Stimulated activated CD8-positive, alpha-beta memory T cell treated with anti-CD3 and anti-CD28 coated beads, Interleukin-12 subunit alpha, Interleukin-12 subunit beta, amount 100 ng/mL, for 24 hours (primary cell): ENCODE measurements around the gene SLC7A4.
"Not testable (repeated sequence)": the region's sequence is repeated elsewhere in the genome, so short reads cannot be mapped to it uniquely, and the experiment has no call there.

Source experiments
- DNase-seq: peaks from one replicate; pipeline ENCODE4 v3.0.0-alpha.2; 2020; ENCODE audit errors: extremely low read depth

SLC7A4 gene

DNA sequence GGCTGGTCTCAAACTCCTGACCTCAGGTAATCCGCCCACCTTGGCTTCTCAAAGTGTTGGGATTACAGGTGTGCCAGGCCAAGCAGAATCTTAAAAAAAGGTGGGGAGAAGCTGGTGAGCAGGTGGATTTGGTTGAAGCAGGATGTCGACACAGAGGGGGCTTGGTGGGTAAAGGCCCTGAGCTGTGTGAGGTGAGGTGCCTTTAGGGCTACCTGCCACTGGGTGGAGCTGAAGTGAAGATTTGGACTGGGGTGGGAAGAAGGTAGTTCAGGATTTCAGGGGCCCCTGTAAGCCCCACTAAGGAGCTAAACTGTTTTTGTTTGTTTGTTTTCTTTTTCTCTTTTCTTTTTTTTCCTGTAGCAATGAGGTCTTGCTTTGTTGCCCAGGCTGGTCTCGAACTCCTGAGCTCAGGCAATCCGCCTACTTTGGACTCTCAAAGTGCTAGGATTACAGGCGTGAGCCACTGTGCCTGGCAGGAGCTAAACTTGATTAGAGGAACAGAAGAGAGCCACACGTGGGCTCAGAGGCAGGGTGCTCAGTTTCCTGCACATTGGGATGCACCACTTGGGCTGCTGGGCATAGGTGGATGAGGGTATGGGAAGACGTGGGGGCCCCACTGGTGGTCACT is 11.4 kb downstream of the SLC7A4 start:
- DNase-seq: no peak

DNA sequence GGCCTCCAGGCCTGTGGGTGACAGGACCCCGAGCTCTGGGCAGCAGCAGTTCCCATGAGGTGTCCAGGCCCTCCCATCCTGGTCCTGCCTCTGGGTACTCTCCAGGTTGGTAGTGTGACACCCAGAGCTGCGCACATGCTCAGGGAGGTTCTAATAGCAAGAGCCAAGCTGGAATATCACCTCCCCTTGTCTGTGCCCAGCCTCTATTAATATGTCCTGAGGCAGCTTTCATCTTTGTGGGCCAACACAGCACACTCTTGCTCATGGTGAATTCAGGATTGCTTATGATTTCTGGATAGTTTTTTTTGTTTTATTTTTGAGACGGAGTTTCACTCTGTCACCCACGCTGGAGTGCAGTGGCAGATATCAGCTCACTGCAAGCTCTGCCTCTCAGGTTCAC is 14.0 kb downstream of the SLC7A4 start:
- DNase-seq: no peak

GRCh38 chr22:21016644-21017420 is 15.5 kb downstream of the SLC7A4 start:
- DNase-seq: no peak

GRCh38 chr22:21015466-21016006 is 16.8 kb downstream of the SLC7A4 start:
- DNase-seq: no peak

DNA sequence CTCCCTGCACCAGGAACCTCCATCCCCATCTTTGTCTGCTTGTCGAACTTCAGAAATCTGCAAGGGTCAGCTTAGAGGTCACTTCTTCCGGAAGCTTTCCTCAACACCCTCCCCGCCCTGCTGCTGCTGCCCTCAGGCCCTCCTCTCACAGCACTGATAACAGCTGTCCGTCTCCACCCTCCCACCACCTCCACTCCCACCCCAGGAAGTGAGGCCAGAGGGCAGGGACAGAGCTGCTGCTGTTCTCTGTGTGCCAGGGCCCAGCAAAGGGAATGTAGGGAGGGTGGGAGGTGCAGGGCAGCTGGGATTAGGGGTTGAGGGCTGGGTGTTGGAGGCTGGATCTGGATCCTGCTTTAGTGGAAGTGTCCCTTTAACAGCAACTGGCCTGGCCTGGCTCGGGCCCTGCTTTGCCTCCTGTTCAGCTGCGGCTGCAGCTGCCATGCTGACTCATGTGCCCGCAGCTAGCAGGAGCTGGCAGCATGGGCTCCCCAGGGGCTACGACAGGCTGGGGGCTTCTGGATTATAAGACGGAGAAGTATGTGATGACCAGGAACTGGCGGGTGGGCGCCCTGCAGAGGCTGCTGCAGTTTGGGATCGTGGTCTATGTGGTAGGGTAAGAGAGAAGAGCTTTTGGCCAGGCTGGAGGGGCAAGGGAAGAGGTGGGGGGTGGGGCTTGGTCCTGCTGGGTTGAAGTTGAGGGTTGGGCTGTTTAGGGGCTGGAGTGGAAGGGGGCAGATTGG is 17.5 kb downstream of the SLC7A4 start, which contains the start of gene P2RX6:
P2RX6 (plus strand) TSS at position 440 of the 740 bp plus-strand sequence; CDS start at position 450, 10 bp downstream.
- DNase-seq: no peak

DNA sequence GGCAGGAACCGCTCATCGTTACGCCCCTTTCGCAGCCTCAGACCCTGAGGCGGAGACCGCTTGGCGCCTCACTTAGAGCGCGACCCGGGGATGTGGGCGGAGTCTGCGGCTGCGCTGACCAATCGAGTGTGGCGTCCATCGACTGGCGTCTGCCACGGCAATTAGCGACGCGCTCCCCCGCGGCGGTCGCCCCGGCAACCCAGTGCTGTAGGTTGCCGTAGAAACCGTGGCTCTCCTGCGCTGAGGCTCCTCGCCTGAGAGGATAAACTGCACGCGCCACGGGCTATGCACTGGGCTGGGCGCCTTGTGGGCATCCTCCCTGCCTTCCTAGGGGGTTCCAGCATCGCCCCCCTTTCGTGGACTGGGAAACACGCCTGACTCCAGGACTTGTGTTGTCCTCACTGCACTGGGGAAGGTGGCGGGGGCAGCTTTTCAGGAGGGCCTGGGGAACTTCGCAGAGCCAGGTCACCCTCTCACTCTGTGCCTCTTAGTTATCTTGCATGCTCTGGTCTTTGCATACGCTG is 18.1 kb downstream of the SLC7A4 start:
- DNase-seq: peak; percentile 72

DNA sequence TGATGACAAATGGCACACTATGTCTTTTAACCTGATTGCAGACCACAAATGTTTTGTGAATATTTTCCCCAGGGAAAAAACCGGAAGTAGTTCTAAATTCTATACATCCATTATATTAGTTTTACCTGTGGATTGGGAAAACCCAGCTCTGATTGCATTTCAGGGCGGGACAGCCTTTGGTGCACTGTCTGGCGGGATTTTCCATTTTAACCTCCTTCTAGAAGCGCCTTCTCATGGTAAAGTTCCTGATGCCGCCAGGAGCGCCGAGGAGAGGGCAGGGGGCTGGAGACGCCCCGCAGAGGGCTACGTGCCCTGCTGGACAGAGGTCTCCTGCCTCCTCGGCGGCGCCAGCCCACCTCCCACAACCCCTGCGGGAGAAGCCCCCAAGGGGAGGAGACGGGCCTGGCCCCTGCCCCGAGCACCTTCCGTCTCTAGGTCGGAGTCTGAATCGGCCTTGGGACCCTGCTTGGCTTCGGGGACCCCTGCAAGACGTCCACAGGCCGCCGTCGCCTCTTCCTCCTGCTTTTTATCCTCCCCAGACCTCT is 18.6 kb downstream of the SLC7A4 start:
- DNase-seq: no peak

DNA sequence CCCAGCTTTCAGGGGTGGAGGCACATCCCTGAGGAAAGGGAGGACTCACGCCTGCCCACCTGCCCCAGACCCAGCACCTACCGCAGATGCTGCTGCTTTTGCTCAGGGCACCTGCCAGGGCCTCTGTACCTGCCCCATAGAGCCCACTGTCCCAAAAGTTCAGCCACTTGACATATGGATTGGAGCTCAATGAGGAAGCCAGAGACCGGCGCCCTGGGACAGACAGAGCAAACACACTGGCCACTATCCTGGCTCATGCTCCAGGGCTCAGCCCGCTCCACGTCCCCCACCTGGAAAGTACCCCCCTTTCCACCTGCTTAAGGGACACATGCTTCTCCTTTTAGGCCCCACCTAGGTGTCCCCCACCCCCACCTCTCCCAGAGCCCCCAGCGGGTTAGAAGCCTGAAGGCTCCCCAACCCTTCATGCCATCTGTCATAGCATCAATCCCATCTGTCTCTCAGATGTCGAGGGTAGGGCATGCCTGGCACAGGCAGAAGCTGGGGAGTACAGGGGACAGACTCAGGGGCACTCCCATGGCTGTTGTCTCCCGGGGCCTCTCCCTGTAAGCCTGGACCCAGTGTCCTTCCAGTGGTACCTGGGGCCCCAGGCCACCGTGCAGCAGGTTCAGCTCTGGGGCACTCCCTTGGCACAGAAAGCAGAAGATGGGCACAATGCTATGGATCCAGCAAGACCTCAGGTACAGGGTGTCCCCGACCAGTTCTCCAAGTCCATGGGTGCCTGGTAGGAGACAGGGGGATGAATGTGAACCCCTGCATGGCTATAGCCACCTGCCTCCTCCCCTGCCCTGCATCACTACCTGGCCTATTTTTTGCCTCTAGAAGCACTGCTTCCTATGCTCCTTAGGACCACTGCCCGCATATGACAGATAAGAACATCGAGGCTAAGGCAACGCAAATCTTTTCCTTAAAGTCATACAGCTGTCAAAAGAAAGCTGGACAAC is 19.6 kb downstream of the SLC7A4 start:
- no peak for DNase-seq

GRCh38 chr22:21010426-21011113 is 21.8 kb downstream of the SLC7A4 start:
- DNase-seq: no peak

GRCh38 chr22:21009638-21010425 is 22.5 kb downstream of the SLC7A4 start:
- DNase-seq: no peak

DNA sequence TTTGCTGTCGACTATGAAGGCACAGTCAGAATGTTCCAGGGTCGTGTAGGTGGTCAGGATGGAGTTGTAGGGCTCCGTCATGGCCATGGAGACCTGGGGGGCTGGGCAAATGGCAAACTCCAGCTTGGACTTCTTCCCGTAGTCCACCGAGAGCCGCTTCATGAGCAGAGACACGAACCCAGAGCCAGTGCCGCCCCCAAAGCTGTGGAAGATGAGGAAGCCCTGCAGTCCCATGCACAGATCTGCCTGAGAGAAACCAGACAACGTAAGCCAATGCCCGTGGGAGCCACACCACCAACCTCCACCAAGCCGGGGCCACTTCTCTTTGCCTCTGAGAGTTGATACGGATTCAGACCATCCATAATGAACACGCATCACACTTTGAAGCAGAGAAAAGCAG is 23.2 kb downstream of the SLC7A4 start:
- not testable (repeated sequence) for DNase-seq

- DNase-seq: no peak
These were observed 28.6 kb downstream of the SLC7A4 start for GRCh38 chr22:21003782-21004181.

DNA sequence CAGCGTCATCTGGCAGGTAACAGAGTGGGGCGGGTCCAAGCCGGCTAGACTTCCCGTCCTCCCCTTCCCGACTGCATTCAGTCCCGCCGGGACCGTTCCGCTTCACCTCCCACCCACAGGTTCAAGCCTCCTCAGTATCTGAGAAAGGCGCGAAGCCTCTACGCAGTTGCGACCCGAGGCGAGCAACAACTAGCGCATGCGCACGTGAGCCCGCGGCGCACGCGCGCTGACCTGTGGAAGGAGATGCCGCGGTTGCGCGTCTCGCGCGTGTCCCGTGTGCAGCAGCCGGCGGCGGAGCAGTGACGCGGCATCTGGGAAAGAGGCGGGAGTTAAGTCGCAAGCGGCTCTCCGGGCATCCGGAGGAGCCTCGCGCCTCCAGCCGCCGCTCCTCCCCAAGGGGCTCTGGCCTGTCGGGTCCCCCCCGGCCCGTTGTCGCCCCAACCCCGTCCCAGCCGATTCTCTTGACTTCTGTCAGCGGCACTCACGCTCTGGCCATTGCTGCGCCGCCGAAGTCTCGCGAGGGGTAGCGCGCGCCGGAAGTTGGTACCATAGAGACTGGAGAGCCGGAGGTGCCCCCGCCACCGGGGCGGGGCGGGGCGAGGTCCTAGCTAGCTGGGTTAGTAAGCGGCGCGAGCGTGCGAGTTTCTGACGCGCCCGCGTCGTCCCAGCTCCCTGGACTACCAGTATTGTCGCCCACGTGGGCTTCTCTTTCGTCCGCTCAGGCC is 30.6 kb downstream of the SLC7A4 start, which contains the start of gene THAP7:
THAP7 (minus strand) TSS at position 518 of the 725 bp plus-strand sequence; CDS start at position 311, 207 bp downstream.
- peak; percentile 96 for DNase-seq

DNA sequence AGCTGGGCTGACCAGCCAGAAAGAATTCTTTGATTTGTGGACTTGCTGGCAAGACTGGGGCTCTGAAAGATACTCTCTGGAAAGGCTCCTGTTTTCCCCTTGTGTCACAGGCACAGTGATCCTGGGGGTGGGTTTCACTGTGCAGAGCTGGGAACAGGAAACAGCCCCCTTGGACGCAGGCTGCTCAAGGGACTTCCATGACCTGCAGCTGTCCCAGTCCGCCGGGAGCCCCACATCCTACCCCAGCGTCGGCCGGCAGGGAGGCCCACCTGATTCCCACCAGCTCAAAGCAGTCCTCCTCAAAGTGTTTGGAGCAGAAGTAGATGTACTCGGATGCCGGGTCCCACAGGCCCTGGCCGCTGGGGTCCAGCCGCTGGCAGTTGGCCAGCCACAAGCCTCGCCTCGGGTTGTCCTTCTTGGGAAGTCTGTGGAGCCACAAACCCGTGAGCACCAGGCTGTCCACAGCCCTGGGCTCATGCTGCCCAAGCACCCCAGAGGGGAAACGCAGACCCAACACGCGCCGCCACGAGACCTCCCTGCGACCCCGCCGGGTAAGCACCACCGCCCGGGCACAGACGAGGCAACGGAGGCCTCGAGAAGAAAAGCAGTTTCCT is 31.3 kb downstream of the SLC7A4 start:
- no peak for DNase-seq

- DNase-seq: no peak
These were observed 32.0 kb downstream of the SLC7A4 start for GRCh38 chr22:21000207-21000986.

GRCh38 chr22:20999350-21000206 is 32.8 kb downstream of the SLC7A4 start:
- DNase-seq: no peak
